ENCODE results near the gene ZNF275.
"Not testable (repeated sequence)": the region's sequence is repeated elsewhere in the genome, so short reads cannot be mapped to it uniquely, and the experiment has no call there.

ZNF275 gene

DNA sequence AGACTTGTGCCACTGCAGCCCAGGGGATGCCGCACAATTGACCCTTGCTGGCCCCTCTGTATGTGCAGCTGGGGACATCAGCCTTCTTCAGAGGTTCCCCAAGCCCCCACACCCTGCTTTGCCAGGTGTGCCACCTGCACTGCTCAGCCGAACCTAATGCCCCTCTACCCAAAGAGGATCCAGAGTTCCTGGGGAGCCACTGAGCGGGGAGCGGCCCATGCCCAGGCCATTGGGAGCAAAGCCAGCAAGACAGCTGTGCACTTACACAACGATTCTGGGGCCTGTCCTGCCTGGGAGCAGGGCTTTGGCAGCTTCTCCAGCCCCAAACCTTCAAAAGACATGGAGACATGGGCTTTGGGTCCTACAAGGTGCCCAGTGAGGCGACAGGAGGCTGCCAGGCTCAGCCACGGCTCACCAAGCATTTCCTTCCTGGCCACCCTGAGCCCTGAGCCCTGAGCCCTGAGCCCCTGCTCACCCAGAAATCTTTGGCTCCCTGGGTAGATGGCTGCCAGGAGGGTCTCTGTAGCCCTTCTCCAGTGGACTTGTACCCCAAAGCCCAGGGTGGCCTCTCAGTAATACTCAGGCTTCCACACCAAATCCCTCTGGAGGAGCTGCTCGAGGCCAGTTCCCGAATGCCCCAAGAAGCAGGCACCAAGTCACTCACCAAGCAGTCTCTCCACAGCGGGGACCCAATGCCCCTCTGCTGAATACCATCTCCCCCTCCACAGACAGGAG, 54.2 kb downstream of the ZNF275 start:
- DNase-seq (ENCODE audit: low spot score) = no peak

DNA sequence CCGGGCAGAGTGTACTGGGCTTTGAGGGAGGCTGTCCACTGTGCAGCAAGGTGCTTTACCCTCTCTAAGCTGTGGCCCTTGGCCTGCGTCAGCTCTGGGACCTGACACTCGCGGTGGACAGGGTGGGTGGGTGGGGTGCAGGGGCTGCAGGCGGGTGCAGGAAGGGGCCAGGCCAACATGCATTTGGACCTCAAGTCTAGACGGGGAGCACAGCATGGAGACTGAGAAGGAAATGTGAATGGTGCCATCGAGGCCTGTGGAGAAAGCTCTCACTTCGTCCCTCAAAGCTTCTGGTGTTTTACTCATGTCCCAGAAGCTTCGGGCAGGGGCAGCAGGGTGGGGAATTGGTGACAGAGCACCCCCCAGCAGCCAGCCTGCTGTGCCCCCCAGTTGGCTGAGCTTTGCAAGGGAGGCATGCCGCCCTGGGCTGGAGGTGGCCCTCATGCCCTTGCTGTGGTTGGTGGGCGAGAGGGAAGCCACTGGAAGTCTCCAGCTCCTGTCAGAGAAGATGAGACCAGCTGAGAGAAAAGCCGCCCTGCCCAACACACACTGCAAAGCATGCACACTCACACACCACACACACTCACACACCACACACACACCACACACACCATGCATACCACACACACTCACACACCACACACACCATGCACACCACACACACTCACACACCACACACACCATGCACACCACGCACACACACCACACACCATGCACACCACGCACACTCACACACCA, 54.9 kb downstream of the ZNF275 start:
- DNase-seq (ENCODE audit: low spot score) = no peak

DNA sequence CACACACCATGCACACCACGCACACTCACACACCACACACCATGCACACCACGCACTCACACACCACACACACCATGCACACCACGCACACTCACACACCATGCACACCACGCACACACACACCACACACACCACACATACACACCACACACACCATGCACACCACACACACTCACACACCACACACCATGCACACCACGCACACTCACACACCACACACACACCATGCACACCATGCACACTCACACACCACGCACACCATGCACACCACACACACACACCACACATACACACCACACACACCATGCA, 55.5 kb downstream of the ZNF275 start:
- not testable (repeated sequence) for DNase-seq (ENCODE audit: low spot score)

DNA sequence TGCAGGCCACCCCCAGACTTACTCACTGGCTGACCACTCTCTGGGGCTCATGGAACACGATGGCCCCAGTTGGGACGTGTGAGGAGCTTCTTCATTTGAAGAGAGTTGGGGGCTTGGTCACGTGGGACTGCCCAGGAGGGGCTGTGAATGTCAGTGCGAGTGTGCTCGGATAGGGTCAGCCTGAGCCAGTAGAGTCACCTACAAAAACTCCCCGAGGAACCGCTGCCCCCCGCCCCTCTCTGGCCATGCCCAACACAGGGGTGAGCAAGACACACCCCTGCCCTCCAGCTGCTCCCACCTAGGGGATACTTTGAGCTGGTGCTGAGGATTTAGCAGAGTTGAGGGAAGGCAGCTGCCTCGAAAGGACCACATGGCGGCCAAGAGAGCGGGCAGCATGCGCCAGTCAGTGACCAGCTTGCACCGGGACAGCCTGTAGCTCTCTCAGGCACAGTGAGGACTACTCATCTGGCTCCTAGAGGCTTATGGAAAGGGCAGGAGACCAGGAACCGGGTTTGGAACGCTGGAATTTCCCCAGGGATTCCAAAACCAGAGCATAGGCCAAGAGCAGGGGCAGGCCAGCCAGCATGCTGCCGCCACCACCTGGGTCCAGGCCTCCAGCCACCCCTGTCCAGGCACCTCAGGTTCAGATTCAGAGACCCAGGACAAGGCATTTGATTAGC, 58.8 kb downstream of the ZNF275 start:
- DNase-seq (ENCODE audit: low spot score) = no peak

DNA sequence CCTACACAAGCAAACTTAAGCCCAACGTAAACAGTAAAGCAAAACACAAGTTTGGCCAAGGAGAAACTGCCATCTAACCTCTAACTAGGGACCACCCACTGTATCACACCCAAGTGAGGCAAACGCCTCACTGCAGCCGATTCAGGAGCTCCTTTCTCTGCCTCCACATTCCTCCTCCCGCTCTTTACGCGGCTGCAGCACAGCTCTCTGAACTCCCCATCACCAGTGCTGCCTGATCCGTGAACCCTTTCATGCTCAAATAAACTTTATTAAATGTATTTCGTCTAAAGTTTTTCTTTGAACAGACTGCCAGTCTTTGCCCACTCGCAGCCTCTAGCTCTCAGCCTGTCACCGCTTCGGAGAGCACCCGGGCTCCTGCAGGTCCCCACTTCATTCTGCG, 60.7 kb downstream of the ZNF275 start:
- DNase-seq (ENCODE audit: low spot score) = no peak

DNA sequence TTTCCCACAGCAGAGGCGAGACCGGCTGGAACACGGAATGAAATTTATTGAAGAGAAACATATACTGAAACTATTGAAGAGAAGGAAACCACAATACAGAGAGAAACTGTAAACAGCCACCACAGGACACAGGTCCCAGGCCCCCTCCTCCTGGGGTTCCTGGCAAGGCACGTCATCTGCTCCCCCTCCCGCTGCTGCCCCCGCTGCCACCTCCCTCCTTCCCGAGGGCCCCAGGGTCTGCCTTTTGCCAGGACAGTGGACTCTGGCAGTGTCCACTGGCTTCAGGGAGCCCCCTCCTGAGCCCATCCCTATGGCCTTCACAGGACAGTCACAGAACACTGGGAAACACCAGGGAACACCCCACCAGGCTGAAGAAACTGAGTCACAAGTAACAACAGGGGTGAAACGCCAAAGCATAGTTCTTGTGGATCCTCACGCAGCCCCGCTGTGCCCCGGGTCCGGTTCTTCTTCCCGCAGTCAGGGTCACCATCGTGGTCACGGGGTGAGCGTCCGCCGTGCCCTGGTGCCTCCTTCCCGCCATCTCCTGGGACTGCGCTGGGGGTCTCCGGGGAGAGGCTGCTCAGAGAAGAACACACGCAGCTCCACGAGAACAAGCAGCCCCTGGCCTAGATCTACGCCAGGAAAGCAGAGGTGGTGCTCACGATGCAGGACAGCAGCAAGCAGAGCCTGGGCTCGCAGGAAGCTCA, 61.8 kb downstream of the ZNF275 start:
- no peak for DNase-seq (ENCODE audit: low spot score)

DNA sequence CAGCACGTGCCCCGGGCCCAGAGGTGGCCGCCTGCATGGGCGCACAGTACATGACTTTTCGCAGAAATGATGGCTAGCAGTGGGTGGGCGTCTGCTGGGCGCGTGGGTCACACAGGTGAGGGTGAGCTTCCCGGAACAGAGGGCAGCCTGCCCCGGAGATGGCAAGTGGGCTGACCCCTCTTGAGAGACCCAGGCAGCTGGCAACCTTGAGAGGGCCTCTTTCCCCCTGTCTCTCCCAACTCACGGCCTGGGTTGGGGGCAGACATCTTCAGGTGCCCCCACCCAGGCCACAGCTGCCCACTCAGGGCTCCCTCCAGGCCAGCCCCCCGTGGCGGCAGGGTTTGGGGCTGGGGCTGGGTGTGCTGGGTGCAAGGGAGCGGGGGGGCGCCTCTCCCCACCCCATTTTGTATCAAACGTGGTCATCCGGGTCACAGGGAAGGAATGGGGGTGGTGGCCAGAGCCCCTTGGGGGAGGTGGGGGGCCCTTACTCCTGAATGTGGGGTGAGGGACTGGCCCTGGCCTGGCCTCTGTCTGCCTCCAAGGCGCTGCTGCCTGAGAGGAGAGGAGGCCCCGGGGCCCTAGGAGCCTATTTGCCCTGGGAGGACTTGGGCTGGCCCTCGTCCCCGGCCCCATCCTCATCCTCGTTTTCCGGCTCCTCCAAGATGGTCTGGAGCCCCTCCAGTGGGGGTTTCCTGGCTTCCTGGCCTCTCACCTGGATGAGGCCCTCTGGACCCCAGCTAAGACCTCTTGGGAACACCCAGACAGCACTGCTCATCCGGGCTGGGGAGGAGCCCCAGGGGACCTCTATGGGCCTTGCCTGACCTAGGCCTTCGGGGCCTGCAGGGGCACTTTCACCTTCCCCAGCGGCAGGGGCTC, 62.6 kb downstream of the ZNF275 start:
- DNase-seq (ENCODE audit: low spot score) = no peak

DNA sequence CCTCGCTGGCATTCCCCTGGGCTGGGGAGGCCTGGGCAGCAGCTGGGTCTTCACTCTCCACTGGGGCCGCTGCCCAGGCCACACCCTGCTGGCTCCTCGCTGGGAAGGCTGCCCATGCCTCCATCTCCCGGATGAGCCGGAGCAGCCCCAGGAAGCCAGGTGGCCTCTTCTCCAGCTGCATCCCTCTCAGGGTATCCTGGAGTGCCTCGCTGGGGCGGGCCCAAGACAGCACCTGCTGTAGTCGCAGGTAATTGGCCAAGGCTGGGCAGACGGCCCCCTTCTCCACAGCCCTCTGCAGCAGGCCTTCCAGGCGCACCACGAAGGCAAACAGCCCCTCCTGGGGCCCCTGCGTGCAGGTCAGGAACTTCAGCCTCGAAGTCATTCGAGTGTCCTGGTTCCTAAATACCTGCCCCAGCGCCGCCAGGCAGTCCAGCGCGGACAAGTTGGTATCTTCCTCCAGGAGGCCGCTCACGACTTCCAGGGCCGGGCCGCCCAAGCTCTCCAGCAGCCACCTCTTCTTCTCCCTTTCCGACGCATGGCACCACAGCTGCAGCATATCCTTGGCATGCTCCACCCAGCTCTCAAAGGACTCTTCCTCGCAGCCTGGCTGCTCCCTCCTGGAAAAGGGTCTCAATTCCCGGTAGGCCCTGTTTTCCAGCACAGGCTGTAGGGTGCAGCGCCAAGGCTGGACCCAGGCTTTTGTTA, 63.5 kb downstream of the ZNF275 start:
- no peak for DNase-seq (ENCODE audit: low spot score)

DNA sequence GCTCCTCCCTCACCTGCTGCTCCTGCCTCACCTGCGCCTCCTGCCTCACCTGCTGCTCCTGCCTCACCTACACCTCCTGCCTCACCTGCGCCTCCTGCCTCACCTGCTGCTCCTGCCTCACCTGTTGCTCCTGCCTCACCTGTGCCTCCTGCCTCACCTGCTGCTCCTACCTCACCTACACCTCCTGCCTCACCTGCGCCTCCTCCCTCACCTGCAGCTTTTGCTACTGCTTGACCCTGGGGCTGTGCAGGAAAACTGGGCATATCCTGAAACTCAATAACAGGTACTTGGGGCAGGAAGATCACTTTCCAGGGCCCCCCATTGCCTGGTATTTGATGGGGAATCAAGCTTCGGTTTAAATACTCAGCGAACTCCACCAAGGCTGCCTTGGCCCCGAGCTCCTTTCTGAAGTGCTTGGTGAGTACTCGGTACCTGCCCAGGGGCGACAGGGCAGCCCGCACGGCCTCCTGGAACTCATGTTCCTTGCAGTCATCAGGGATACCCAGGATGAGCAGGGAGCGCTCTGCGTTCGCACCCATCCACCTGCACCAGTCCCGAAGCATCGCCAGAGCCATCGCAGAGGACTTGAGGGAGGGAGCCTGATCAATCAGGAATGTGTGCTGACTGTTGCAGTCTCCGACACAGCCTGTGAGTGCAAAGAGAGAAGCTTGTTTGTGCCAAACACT, 64.5 kb downstream of the ZNF275 start:
- DNase-seq (ENCODE audit: low spot score) = no peak

DNA sequence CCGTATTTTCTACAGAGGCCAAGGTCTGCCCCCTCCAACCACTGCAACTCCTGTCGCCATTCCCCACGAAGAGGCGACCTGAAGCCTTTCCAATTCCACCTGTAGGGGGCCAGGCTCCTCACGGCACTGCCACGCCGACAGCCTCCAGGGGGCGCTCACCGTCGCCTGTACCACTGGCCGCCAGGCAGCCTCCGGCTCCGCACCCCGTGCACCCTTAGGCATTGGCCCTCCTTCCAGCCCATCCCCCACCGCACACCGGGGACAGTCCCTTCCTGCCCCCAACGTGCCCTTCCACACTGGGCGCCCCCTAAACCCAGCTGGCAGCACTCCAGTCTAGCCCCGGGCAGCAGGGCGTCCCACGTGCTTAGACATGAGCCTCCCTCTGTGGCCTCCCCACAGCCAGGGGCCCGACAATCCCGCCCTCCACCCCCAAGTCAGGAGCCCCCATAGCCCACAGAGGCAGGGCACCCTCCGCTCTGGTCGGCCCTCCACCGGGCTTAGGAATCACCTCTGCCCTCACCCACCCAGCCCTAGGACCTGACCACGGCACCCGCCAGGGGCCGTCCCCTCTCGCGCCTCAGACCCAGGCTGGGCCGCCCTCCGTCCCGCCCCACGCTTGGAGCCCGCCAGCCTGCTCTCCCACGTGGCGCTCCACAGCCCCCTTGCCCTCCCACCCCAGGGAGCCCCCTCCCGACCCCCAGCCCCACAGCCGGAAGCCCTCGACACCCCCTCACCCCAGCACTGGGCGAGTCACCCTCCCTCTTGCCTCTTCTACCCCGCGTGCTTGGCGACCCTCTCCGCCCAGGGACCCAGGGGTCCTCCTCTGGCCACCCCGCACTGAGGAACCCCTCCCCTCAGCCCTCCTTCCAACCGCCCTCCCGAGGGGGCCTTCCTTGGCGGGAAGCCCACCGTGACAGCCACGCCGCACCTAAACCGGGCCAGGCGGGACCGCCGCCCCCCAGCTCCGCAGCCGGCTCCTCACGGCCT, 66.5 kb downstream of the ZNF275 start:
- DNase-seq (ENCODE audit: low spot score) = peak; percentile 75

DNA sequence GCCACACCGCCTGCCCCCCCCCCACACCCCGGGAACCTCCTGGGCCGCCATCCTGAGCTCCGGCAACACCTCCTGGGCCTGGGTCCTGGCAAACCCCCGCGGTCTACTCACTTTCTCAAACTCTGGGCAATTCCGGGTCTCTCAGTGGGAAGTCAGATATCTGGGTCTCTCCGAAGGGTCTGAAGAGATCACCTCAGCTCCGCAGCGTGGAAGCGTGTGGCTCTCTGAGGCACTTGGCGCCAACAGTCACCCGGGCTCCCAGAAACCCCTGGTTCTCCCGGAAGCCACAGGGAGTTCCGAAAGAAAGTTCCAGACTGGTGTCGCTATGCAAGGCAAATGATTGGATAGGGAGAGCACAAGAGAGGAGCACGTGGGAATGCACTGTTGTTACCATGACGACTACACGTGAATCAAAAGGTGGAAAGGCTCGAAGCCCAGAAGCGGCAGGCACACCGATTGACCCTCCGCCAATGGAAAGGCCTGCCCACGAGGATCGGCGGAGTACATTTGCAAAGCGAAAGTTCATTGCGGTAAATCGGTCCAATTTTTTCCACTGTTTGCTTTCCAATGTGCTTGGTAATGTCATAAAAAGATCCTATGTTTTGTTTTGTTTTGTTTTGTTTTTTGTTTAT, 67.3 kb downstream of the ZNF275 start, which contains the start of gene PNMA6E:
PNMA6E (minus strand) TSS at position 218 of the 632 bp plus-strand sequence. CDS start 2,501 bp downstream, outside the sequence.
- no peak for DNase-seq (ENCODE audit: low spot score)

All from germinal center (tissue), 1 donor.